ENCODE measurements around the gene TIGIT.

The TIGIT gene

GRCh38 chr3:114355653-114356052, 61.8 kb downstream of the TIGIT start:
- FAIRE-seq, result no peak

DNA sequence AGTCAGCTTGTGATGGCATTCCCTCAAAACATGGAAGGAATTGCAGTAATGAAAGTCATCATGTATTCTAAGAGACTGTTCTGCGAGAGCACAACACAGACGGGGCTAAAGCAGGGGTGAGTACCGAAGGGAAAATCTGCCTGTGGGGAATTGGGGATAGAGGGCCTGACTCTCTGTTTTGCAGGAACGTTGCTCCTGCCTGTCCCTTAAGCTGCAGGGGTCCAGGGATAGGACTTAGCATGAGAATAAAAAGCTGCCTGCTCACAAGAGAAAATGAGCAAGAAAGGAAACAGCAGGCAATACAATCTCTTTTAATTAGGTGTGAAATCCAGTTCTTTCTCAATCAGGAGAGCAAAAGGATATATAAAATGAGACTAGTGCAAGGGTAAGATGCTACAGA, 62.2 kb downstream of the TIGIT start:
- no peak for FAIRE-seq

- FAIRE-seq, result no peak
Measured at GRCh38 chr3:114356525-114356924, 62.7 kb downstream of the TIGIT start.
